Calu3 (cell line): Measurements from ENCODE around the gene SGCA. TPM values are rescaled to one million over a fixed set of nuclear protein-coding genes. Genes with fewer than 3 reads are reported as not detected.

Experiments
- BruUV-seq: library from RNA; stranded (reverse); fragments of 400-500 nt; replicated peaks from 2 replicates; lab custom pipeline; 2021; lab: Mats Ljungman, UMichigan
- CTCF ChIA-PET: fragments of 300-600 bp; sonication (Branson Sonifier 250); formaldehyde crosslinking; loops from one replicate; lab custom pipeline; 2022; ENCODE audit warnings: antibody characterized with exemption; lab: Charles Lee
- DNase-seq: peaks from one replicate; pipeline ENCODE4 v3.0.0; 2022
- H3K27ac Mint-ChIP-seq: one replicate; pipeline ENCODE4 v1.8.0; 2022; ENCODE audit warnings: mixed read lengths; ENCODE audit not compliant: unreplicated experiment
- H3K27me3 Mint-ChIP-seq: one replicate; pipeline ENCODE4 v1.8.0; 2022; ENCODE audit warnings: mixed read lengths; ENCODE audit not compliant: unreplicated experiment
- H3K36me3 Mint-ChIP-seq: one replicate; pipeline ENCODE4 v1.8.0; 2022; ENCODE audit warnings: mild to moderate bottlenecking, moderate library complexity, mixed read lengths; ENCODE audit not compliant: insufficient read depth, unreplicated experiment
- H3K4me1 Mint-ChIP-seq: one replicate; pipeline ENCODE4 v1.8.0; 2022; ENCODE audit warnings: mild to moderate bottlenecking, low read depth, mixed read lengths; ENCODE audit not compliant: unreplicated experiment
- H3K4me3 Mint-ChIP-seq: one replicate; pipeline ENCODE4 v1.8.0; 2022; ENCODE audit warnings: mild to moderate bottlenecking, low read depth, moderate library complexity, mixed read lengths; ENCODE audit not compliant: unreplicated experiment
- H3K9me3 Mint-ChIP-seq: one replicate; pipeline ENCODE4 v1.8.0; 2022; ENCODE audit warnings: low read depth, mixed read lengths; ENCODE audit not compliant: unreplicated experiment
- intact Hi-C: fragments of 100-400 bp; cut with micrococcal nuclease; formaldehyde crosslinking; loops from one replicate; pipeline ENCODE4 v1.10.0; 2022; ENCODE audit not compliant: unreplicated experiment
- total RNA-seq: library from RNA; stranded (reverse); gene quantifications from 2 replicates; pipeline ENCODE4 v1.2.3, GENCODE V29; 2022
- TF ChIP-seq, protein P1 (sequence below): fragments of 200-600 bp; IDR thresholded peaks from one replicate; pipeline ENCODE4 v1.8.0; 2022; ENCODE audit warnings: antibody characterized with exemption; ENCODE audit not compliant: unreplicated experiment

The SGCA gene
- total RNA-seq, 1 experiment from 2014 or later = not detected

GRCh38 chr17:50151937-50152547 lies 13.8 kb upstream of the SGCA start:
- BruUV-seq = TSS peak; percentile 55
- peak; percentile 93 for DNase-seq
- Mint-ChIP-seq H3K36me3 (peaks cover 57% of the 10 kb centered on the region), H3K4me3 (peak overlapping the region; percentile 83), H3K9me3 (no peaks in the 10 kb centered on the region), H3K27me3 (no peaks in the 10 kb centered on the region), H3K27ac (peak overlapping the region; percentile 58), H3K4me1 (peaks cover 54% of the 10 kb centered on the region)
- CTCF ChIA-PET = interaction anchor here (0.5 to 1.9 kb wide), 23 partner anchors 9 to 567 kb away, joined by 3 to 14 read pairs (median 3); partner anchors contain the start of genes LUC7L3 and PDK2
- TF ChIP-seq, protein P1, sequence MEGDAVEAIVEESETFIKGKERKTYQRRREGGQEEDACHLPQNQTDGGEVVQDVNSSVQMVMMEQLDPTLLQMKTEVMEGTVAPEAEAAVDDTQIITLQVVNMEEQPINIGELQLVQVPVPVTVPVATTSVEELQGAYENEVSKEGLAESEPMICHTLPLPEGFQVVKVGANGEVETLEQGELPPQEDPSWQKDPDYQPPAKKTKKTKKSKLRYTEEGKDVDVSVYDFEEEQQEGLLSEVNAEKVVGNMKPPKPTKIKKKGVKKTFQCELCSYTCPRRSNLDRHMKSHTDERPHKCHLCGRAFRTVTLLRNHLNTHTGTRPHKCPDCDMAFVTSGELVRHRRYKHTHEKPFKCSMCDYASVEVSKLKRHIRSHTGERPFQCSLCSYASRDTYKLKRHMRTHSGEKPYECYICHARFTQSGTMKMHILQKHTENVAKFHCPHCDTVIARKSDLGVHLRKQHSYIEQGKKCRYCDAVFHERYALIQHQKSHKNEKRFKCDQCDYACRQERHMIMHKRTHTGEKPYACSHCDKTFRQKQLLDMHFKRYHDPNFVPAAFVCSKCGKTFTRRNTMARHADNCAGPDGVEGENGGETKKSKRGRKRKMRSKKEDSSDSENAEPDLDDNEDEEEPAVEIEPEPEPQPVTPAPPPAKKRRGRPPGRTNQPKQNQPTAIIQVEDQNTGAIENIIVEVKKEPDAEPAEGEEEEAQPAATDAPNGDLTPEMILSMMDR = no peak
- intact Hi-C loops = no loop called here

GRCh38 chr17:50152736-50153135 lies 13.1 kb upstream of the SGCA start:
- CTCF ChIA-PET = interaction anchor here (0.6 to 1.9 kb wide), 10 partner anchors 9 to 323 kb away, joined by 3 to 14 read pairs (median 6); no protein-coding TSS in a partner anchor
- TF ChIP-seq, protein P1 = no peak
- no peak for DNase-seq
- Mint-ChIP-seq H3K36me3 (peaks cover 50% of the 10 kb centered on the region), H3K27me3 (no peaks in the 10 kb centered on the region), H3K9me3 (no peaks in the 10 kb centered on the region), H3K4me1 (peaks cover 47% of the 10 kb centered on the region), H3K4me3 (peak overlapping the region; percentile 83), H3K27ac (peak overlapping the region; percentile 58)
- no TSS peak for BruUV-seq
- intact Hi-C loops = no loop called here

DNA sequence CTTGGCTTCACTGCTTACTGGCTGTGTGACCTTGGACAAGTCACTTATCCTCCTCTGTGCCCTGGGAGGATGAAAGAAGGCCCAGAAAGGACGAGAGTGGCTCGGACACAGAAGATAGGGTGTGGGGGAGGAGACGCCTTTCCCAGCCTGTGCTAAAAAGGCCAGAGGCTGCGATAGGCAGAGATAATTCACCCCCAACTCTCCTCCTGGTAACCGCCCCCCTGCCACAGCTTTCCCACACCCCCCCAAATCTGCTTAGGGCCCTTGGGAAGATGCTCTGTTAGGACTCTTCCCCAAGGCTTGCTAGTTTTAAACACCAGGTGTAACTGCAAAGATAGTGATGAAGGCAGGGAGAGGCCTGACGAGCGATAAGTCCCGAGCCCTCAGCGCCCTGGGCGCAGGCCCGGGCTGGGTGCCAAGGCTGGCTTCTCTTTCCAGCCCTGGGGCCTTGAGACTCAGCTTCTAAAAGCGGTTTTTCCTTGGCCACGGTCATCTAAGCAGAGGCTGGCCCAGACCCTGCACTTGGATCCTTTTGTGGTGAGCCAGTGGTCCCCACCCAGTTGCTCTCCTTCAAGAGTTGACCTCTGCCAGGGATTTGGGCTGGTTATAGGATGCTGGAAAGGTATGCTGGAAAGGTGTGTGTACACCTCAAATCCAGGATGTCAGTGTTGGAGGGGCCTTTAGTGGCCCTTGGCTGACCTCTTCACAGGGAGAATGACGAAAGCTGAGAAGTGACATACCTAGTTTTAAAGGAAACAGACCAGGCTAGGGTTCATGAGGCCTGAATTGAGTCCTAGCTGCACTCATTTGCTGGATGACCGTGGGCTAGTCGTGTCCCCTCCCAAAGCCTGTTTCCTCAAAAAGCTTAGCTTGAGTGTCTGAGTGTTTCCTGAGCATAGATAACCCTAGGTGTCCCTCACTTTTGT lies 11.9 kb upstream of the SGCA start:
- peak; percentile 67 for DNase-seq
- peaks cover 38% of the 10 kb centered on the region for H3K36me3 Mint-ChIP-seq
- no peak overlapping the region for H3K4me3 Mint-ChIP-seq
- BruUV-seq = no TSS peak
- peaks cover 36% of the 10 kb centered on the region for H3K4me1 Mint-ChIP-seq
- H3K9me3 Mint-ChIP-seq = no peaks in the 10 kb centered on the region
- TF ChIP-seq, protein P1 = no peak
- CTCF ChIA-PET = interaction anchor here (1.2 kb wide), 1 partner anchor 24 kb away, joined by 4 read pairs; no protein-coding TSS in a partner anchor
- intact Hi-C loops = no loop called here
- H3K27me3 Mint-ChIP-seq = no peaks in the 10 kb centered on the region
- H3K27ac Mint-ChIP-seq = peak overlapping the region; percentile 47

- intact Hi-C loops = no loop called here
- Mint-ChIP-seq H3K27ac (peak overlapping the region; percentile 47), H3K4me1 (peaks cover 36% of the 10 kb centered on the region), H3K4me3 (no peak overlapping the region), H3K27me3 (peaks cover 3% of the 10 kb centered on the region), H3K36me3 (peaks cover 32% of the 10 kb centered on the region), H3K9me3 (no peaks in the 10 kb centered on the region)
- DNase-seq = no peak
- no TSS peak for BruUV-seq
- CTCF ChIA-PET = interaction anchor here (0.7 to 1.2 kb wide), 2 partner anchors 10 to 23 kb away, joined by 4 to 10 read pairs; no protein-coding TSS in a partner anchor
- TF ChIP-seq, protein P1 = no peak
These were observed 11.2 kb upstream of the SGCA start for GRCh38 chr17:50154604-50155003.
